Measurements from ENCODE around the gene MLLT3.

- no peak for TF ChIP-seq TAF1 (IDR thresholded peaks at IDR 0.05; ENCODE audit: borderline replicate concordance, low read depth, low read length)
- TF ChIP-seq POLR2A (IDR thresholded peaks at IDR 0.05; ENCODE audit: low read depth, low read length), result no peak
Measured at GRCh38 chr9:20297646-20298084, 324.6 kb downstream of the MLLT3 start.

Measured in GM12892 (cell line).